Karpas-422 (cell line): ENCODE results near the gene EFL1. TPM values are rescaled to one million over a fixed set of nuclear protein-coding genes. Genes with fewer than 3 reads are reported as not detected.
A peak's percentile ranks its signal among the peaks of the same experiment; 100 is the strongest.
"Not testable (repeated sequence)": the region's sequence is repeated elsewhere in the genome, so short reads cannot be mapped to it uniquely, and the experiment has no call there.

Source experiments
- DNase-seq: peaks from one replicate; pipeline ENCODE4 v3.0.0-alpha.2; 2015
- H2AFZ ChIP-seq: fragments of 200-600 bp; sonication (generic); 2 replicates; pipeline ENCODE4 v1.6.1; 2014; ENCODE audit warnings: antibody characterized with exemption, low read length, mixed read lengths
- H3K27ac ChIP-seq: fragments of 200-600 bp; sonication (generic); 2 replicates; pipeline ENCODE4 v1.5.1; 2014; ENCODE audit warnings: mild to moderate bottlenecking, low read length, moderate library complexity
- H3K27me3 ChIP-seq: fragments of 200-600 bp; sonication (generic); 2 replicates; pipeline ENCODE4 v1.6.1; 2014; ENCODE audit warnings: low read length, mixed read lengths
- H3K36me3 ChIP-seq: fragments of 200-600 bp; sonication (generic); 2 replicates; pipeline ENCODE4 v1.6.1; 2014; ENCODE audit warnings: low read length, mixed read lengths; ENCODE audit not compliant: insufficient read depth
- H3K4me1 ChIP-seq: fragments of 200-600 bp; sonication (generic); 2 replicates; pipeline ENCODE4 v1.6.1; 2014; ENCODE audit warnings: mild to moderate bottlenecking, low read length, mixed read lengths
- H3K4me2 ChIP-seq: fragments of 200-600 bp; sonication (generic); 2 replicates; pipeline ENCODE4 v1.6.1; 2014; ENCODE audit warnings: low read length, low read depth, mild to moderate bottlenecking; ENCODE audit not compliant: poor library complexity, severe bottlenecking
- H3K4me3 ChIP-seq: fragments of 200-600 bp; sonication (generic); 2 replicates; pipeline ENCODE4 v1.5.1; 2014; ENCODE audit warnings: mild to moderate bottlenecking, antibody characterized with exemption, low read length, mixed read lengths
- H3K79me2 ChIP-seq: fragments of 200-600 bp; sonication (generic); 2 replicates; pipeline ENCODE4 v1.6.1; 2014; ENCODE audit warnings: mild to moderate bottlenecking, low read length, mixed read lengths
- H3K9ac ChIP-seq: fragments of 200-600 bp; sonication (generic); 2 replicates; pipeline ENCODE4 v1.6.0; 2014; ENCODE audit warnings: low read length
- H3K9me2 ChIP-seq: fragments of 200-600 bp; sonication (generic), shearing (Covaris generic); replicated peaks from 2 replicates; pipeline ENCODE4 v1.6.0; 2014; ENCODE audit warnings: mild to moderate bottlenecking, low read length, moderate library complexity; ENCODE audit not compliant: insufficient read depth
- H3K9me3 ChIP-seq: fragments of 300-700, 200-600 bp; sonication (generic); 2 replicates; pipeline ENCODE4 v1.6.1; 2014; ENCODE audit warnings: low read length, mixed read lengths
- H4K20me1 ChIP-seq: fragments of 200-600 bp; sonication (generic); 2 replicates; pipeline ENCODE4 v1.6.1; 2014; ENCODE audit warnings: mild to moderate bottlenecking, antibody characterized with exemption, low read length, low read depth; ENCODE audit not compliant: insufficient read depth
- total RNA-seq: library from RNA; depleted of rRNA; stranded (reverse); fragments of >200 nt; shearing (Covaris generic); gene quantifications from 2 replicates; pipeline ENCODE4 v1.2.3, GENCODE V29; 2014; ENCODE audit warnings: low replicate concordance; rRNA removed

The EFL1 gene
- total RNA-seq = 18.5 and 30.7 TPM in 2 replicates

- Histone ChIP-seq H3K9me2 (no peaks in the 10 kb centered on the region), H2AFZ (peak within 1 kb of the TSS; percentile 94), H3K79me2 (peaks cover 39% of the 10 kb centered on the region), H3K4me2 (peak within 1 kb of the TSS; percentile 82), H3K27me3 (no peaks in the 10 kb centered on the region), H3K9ac (peak within 1 kb of the TSS; percentile 87), H3K36me3 (peaks cover 12% of the 10 kb centered on the region; the same call in 1 of the 2 replicates), H3K9me3 (no peaks in the 10 kb centered on the region), H3K27ac (no peak within 1 kb of the TSS), H4K20me1 (no peaks in the 10 kb centered on the region), H3K4me3 (peak within 1 kb of the TSS; percentile 92), H3K4me1 (peaks cover 22% of the 10 kb centered on the region)
- peak; percentile 95 for DNase-seq
Observed at GRCh38 chr15:82262422-82263026, at the start of gene EFL1, which contains the start of gene SAXO2. Gene EFL1 (minus strand): TSS chr15:82262734. CDS start chr15:82261778, 956 bp downstream. Gene SAXO2 (plus strand): TSS chr15:82262818. CDS start chr15:82262880, 62 bp downstream.

GRCh38 chr15:82311321-82311720, 48.8 kb upstream of the EFL1 start:
- not testable (repeated sequence) for H3K36me3 ChIP-seq, H3K9me2 ChIP-seq, H3K4me1 ChIP-seq, H3K27me3 ChIP-seq, H3K9ac ChIP-seq, H3K79me2 ChIP-seq, H3K27ac ChIP-seq, H3K4me3 ChIP-seq, H3K4me2 ChIP-seq, DNase-seq, H2AFZ ChIP-seq, H3K9me3 ChIP-seq, H4K20me1 ChIP-seq

GRCh38 chr15:82309802-82310201, 47.3 kb upstream of the EFL1 start:
- H3K4me1 ChIP-seq = no peaks in the 10 kb centered on the region
- no peak overlapping the region for H2AFZ ChIP-seq
- H3K36me3 ChIP-seq = no peaks in the 10 kb centered on the region
- no peaks in the 10 kb centered on the region for H3K79me2 ChIP-seq
- H4K20me1 ChIP-seq = no peaks in the 10 kb centered on the region
- no peaks in the 10 kb centered on the region for H3K27me3 ChIP-seq
- H3K9me3 ChIP-seq = no peaks in the 10 kb centered on the region
- DNase-seq = no peak
- no peak overlapping the region for H3K9ac ChIP-seq
- no peaks in the 10 kb centered on the region for H3K9me2 ChIP-seq
- no peak overlapping the region for H3K27ac ChIP-seq
- no peak overlapping the region for H3K4me3 ChIP-seq
- H3K4me2 ChIP-seq = no peak overlapping the region

- no peak for DNase-seq
- H3K79me2 ChIP-seq = no peaks in the 10 kb centered on the region
- H4K20me1 ChIP-seq = no peaks in the 10 kb centered on the region
- no peaks in the 10 kb centered on the region for H3K4me1 ChIP-seq
- H3K9me2 ChIP-seq = no peaks in the 10 kb centered on the region
- H3K27ac ChIP-seq = no peak overlapping the region
- no peaks in the 10 kb centered on the region for H3K27me3 ChIP-seq
- no peaks in the 10 kb centered on the region for H3K36me3 ChIP-seq
- H3K9ac ChIP-seq = no peak overlapping the region
- no peak overlapping the region for H3K4me2 ChIP-seq
- no peaks in the 10 kb centered on the region for H3K9me3 ChIP-seq
- no peak overlapping the region for H2AFZ ChIP-seq
- no peak overlapping the region for H3K4me3 ChIP-seq
Observed at GRCh38 chr15:82307714-82308081, 45.2 kb upstream of the EFL1 start.

- H3K4me3 ChIP-seq = no peak overlapping the region
- DNase-seq = no peak
- no peaks in the 10 kb centered on the region for H3K4me1 ChIP-seq
- H3K9me3 ChIP-seq = no peaks in the 10 kb centered on the region
- no peak overlapping the region for H3K4me2 ChIP-seq
- H4K20me1 ChIP-seq = no peaks in the 10 kb centered on the region
- no peaks in the 10 kb centered on the region for H3K79me2 ChIP-seq
- H3K36me3 ChIP-seq = no peaks in the 10 kb centered on the region
- H3K27me3 ChIP-seq = no peaks in the 10 kb centered on the region
- H3K9me2 ChIP-seq = no peaks in the 10 kb centered on the region
- no peak overlapping the region for H3K9ac ChIP-seq
- no peak overlapping the region for H3K27ac ChIP-seq
- no peak overlapping the region for H2AFZ ChIP-seq
Observed at GRCh38 chr15:82306791-82307713, 44.5 kb upstream of the EFL1 start.

GRCh38 chr15:82305621-82306048, 43.1 kb upstream of the EFL1 start:
- no peaks in the 10 kb centered on the region for H4K20me1 ChIP-seq
- no peaks in the 10 kb centered on the region for H3K4me1 ChIP-seq
- H3K9ac ChIP-seq = no peak overlapping the region
- H2AFZ ChIP-seq = no peak overlapping the region
- H3K9me2 ChIP-seq = no peaks in the 10 kb centered on the region
- H3K79me2 ChIP-seq = no peaks in the 10 kb centered on the region
- H3K9me3 ChIP-seq = no peaks in the 10 kb centered on the region
- DNase-seq = no peak
- H3K27me3 ChIP-seq = no peaks in the 10 kb centered on the region
- no peak overlapping the region for H3K27ac ChIP-seq
- H3K36me3 ChIP-seq = no peaks in the 10 kb centered on the region
- no peak overlapping the region for H3K4me3 ChIP-seq
- no peak overlapping the region for H3K4me2 ChIP-seq

GRCh38 chr15:82304778-82305090, 42.2 kb upstream of the EFL1 start:
- H3K79me2 ChIP-seq = no peaks in the 10 kb centered on the region
- no peaks in the 10 kb centered on the region for H3K9me2 ChIP-seq
- H3K9me3 ChIP-seq = no peaks in the 10 kb centered on the region
- H4K20me1 ChIP-seq = no peaks in the 10 kb centered on the region
- H3K36me3 ChIP-seq = no peaks in the 10 kb centered on the region
- DNase-seq = no peak
- no peak overlapping the region for H3K9ac ChIP-seq
- no peak overlapping the region for H2AFZ ChIP-seq
- H3K4me2 ChIP-seq = no peak overlapping the region
- no peak overlapping the region for H3K27ac ChIP-seq
- no peak overlapping the region for H3K4me3 ChIP-seq
- no peaks in the 10 kb centered on the region for H3K27me3 ChIP-seq
- H3K4me1 ChIP-seq = no peaks in the 10 kb centered on the region

- H4K20me1 ChIP-seq = no peaks in the 10 kb centered on the region
- H2AFZ ChIP-seq = no peak overlapping the region
- H3K4me1 ChIP-seq = no peaks in the 10 kb centered on the region
- no peaks in the 10 kb centered on the region for H3K79me2 ChIP-seq
- no peak overlapping the region for H3K27ac ChIP-seq
- DNase-seq = no peak
- no peak overlapping the region for H3K9ac ChIP-seq
- H3K27me3 ChIP-seq = no peaks in the 10 kb centered on the region
- H3K9me3 ChIP-seq = no peaks in the 10 kb centered on the region
- no peaks in the 10 kb centered on the region for H3K9me2 ChIP-seq
- no peak overlapping the region for H3K4me3 ChIP-seq
- H3K4me2 ChIP-seq = no peak overlapping the region
- no peaks in the 10 kb centered on the region for H3K36me3 ChIP-seq
Observed at GRCh38 chr15:82303956-82304777, 41.6 kb upstream of the EFL1 start.
